PC-3 (cell line): ENCODE measurements around the gene UMAD1.

ENCODE experiments used
- EZH2 ChIP-seq: fragments of 300-600 bp; sonication (generic); IDR thresholded peaks from one replicate; pipeline ENCODE4 v1.6.1; 2017; ENCODE audit warnings: antibody characterized with exemption, mild to moderate bottlenecking, low read length; ENCODE audit not compliant: unreplicated experiment
- EZH2phosphoT487 ChIP-seq: fragments of 300-600 bp; sonication (generic); IDR thresholded peaks from 2 replicates; pipeline ENCODE4 v1.6.1; 2018; ENCODE audit warnings: mild to moderate bottlenecking, antibody characterized with exemption, low read length, borderline replicate concordance
- TF ChIP-seq, protein P1 (sequence below): fragments of 300-600 bp; sonication (generic); conservative IDR thresholded peaks from 2 replicates; pipeline ENCODE4 v1.5.1; 2017; ENCODE audit warnings: antibody characterized with exemption, low read depth, mild to moderate bottlenecking, low read length

DNA sequence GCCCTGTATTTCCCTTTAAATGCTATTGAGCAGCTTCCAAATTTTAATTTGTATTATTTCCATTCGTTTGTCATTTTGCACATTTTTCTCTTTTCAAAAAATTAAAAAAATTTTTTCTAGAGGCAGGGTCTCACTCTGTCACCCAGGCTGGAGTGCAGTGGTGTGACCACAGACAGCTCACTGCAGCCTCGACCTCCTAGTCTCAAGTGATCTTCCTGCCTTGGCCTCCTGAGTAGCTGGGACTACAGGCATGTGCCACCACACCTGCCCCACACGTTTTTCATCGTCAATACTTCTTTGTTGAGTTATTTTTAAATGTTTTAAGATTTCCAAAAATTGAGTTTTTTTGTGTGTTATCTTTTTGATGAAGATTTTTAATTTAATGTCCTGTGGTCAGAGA is 73.2 kb downstream of the UMAD1 start:
- TF ChIP-seq, protein P1, sequence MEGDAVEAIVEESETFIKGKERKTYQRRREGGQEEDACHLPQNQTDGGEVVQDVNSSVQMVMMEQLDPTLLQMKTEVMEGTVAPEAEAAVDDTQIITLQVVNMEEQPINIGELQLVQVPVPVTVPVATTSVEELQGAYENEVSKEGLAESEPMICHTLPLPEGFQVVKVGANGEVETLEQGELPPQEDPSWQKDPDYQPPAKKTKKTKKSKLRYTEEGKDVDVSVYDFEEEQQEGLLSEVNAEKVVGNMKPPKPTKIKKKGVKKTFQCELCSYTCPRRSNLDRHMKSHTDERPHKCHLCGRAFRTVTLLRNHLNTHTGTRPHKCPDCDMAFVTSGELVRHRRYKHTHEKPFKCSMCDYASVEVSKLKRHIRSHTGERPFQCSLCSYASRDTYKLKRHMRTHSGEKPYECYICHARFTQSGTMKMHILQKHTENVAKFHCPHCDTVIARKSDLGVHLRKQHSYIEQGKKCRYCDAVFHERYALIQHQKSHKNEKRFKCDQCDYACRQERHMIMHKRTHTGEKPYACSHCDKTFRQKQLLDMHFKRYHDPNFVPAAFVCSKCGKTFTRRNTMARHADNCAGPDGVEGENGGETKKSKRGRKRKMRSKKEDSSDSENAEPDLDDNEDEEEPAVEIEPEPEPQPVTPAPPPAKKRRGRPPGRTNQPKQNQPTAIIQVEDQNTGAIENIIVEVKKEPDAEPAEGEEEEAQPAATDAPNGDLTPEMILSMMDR, result no peak
- TF ChIP-seq EZH2 (no peak), EZH2phosphoT487 (no peak)
